A673 (cell line): ENCODE data around the gene INPP5B. TPM values are rescaled to one million over a fixed set of nuclear protein-coding genes. Genes with fewer than 3 reads are reported as not detected.

Experiments used
- BruUV-seq: library from RNA; stranded (reverse); fragments of 400-500 nt; replicated peaks from 2 replicates; lab custom pipeline; 2021; lab: Mats Ljungman, UMichigan
- CTCF ChIA-PET: fragments of 300-600 bp; sonication (Branson Sonifier 250); formaldehyde crosslinking; loops from one replicate; lab custom pipeline; 2022; ENCODE audit warnings: antibody characterized with exemption; lab: Charles Lee
- POLR2A ChIA-PET: fragments of 300-600 bp; sonication (Branson Sonifier 250); formaldehyde crosslinking; loops from one replicate; lab custom pipeline; 2022; ENCODE audit warnings: antibody characterized with exemption; ENCODE audit not compliant: low non-redundant PET; lab: Charles Lee
- DNase-seq: peaks from one replicate; pipeline ENCODE4 v3.0.0-alpha.2; 2015; ENCODE audit warnings: low spot score
- H3K27ac ChIP-seq: fragments of 200-600 bp; sonication (generic); 2 replicates; pipeline ENCODE4 v1.5.1; 2016; ENCODE audit warnings: mixed run types, low read depth, mild to moderate bottlenecking, mixed read lengths, antibody characterized with exemption, low read length; ENCODE audit not compliant: poor library complexity, severe bottlenecking
- H3K27me3 ChIP-seq: fragments of 200-600 bp; sonication (generic); replicated peaks from 2 replicates; pipeline ENCODE4 v1.6.1; 2017; ENCODE audit warnings: mixed run types, low read depth, mild to moderate bottlenecking, mixed read lengths, antibody characterized with exemption, low read length; ENCODE audit not compliant: insufficient read depth, poor library complexity
- H3K36me3 ChIP-seq: fragments of 200-600 bp; sonication (generic); 2 replicates; pipeline ENCODE4 v1.6.1; 2016; ENCODE audit warnings: mixed run types, mild to moderate bottlenecking, mixed read lengths, antibody characterized with exemption, low read length; ENCODE audit not compliant: insufficient read depth, poor library complexity, severe bottlenecking
- H3K4me1 ChIP-seq: fragments of 200-600 bp; sonication (generic); 2 replicates; pipeline ENCODE4 v1.6.1; 2017; ENCODE audit warnings: mixed run types, mild to moderate bottlenecking, mixed read lengths, antibody characterized with exemption, low read length; ENCODE audit not compliant: insufficient read depth, poor library complexity, severe bottlenecking
- H3K4me3 ChIP-seq: fragments of 200-600 bp; sonication (generic); 2 replicates; pipeline ENCODE4 v1.5.1; 2016; ENCODE audit warnings: low read depth, mixed run types, mild to moderate bottlenecking, mixed read lengths, low read length; ENCODE audit not compliant: poor library complexity, severe bottlenecking
- H3K9me3 ChIP-seq: fragments of 200-600 bp; sonication (generic); 2 replicates; pipeline ENCODE4 v1.6.1; 2016; ENCODE audit warnings: mixed run types, low read depth, mild to moderate bottlenecking, mixed read lengths, antibody characterized with exemption, low read length; ENCODE audit not compliant: poor library complexity, severe bottlenecking
- CTCF ChIP-seq: fragments of 300-800, 200-600 bp; sonication (generic); conservative IDR thresholded peaks from 2 replicates; pipeline ENCODE4 v1.5.1; 2017; ENCODE audit warnings: low read depth, mild to moderate bottlenecking, antibody characterized with exemption, low read length, moderate library complexity, mixed read lengths
- EZH2 ChIP-seq: fragments of 200-600 bp; sonication (generic); IDR thresholded peaks from 2 replicates; pipeline ENCODE4 v1.6.1; 2017; ENCODE audit warnings: borderline replicate concordance, low read depth, mild to moderate bottlenecking, mixed read lengths, antibody characterized with exemption, low read length; ENCODE audit not compliant: poor library complexity, severe bottlenecking
- intact Hi-C: fragments of 100-400 bp; cut with micrococcal nuclease; formaldehyde crosslinking; loops from one replicate; pipeline ENCODE4 v1.10.0; 2022; ENCODE audit not compliant: unreplicated experiment
- total RNA-seq: library from RNA; stranded (reverse); gene quantifications from 2 replicates; pipeline ENCODE4 v1.2.3, GENCODE V29; 2021

INPP5B gene
- total RNA-seq, 1 experiment from 2014 or later: 15.6 TPM

- Histone ChIP-seq H3K4me3 (no peak overlapping the region), H3K27ac (no peak overlapping the region), H3K36me3 (peaks cover 6% of the 10 kb centered on the region), H3K4me1 (no peaks in the 10 kb centered on the region), H3K9me3 (no peaks in the 10 kb centered on the region), H3K27me3 (no peaks in the 10 kb centered on the region)
- no peak for TF ChIP-seq EZH2
- no peak for TF ChIP-seq CTCF
- BruUV-seq: no TSS peak
- no peak for DNase-seq
- ChIA-PET CTCF (no interaction called here), POLR2A (interaction anchor here (0.6 kb wide), 1 partner anchor 196 kb away, joined by 3 read pairs; no protein-coding TSS in a partner anchor)
- intact Hi-C loops: no loop called here
These were observed 102.3 kb downstream of the INPP5B start for GRCh38 chr1:37844536-37844935.

DNA sequence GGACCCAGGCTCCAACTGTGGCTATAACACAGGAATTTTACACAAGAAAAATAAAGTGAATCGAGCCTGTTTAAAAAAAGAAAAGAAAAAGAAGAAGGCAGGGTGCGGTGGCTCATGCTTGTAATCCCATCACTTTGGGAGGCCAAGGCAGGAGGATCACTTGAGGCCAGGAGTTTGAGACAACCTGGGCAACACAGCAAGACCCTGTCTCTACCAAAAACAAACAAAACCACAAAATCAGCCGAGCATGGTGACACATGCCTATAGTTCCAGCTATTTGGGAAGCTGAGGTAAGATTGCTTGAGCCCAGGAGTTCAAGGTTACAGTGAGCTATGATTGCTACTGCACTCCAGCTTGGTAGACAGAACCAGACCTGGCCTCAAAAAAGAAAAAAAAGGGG lies 105.2 kb downstream of the INPP5B start:
- ChIA-PET CTCF (no interaction called here), POLR2A (no interaction called here)
- no peak overlapping the region for H3K27ac ChIP-seq
- intact Hi-C loops: no loop called here
- TF ChIP-seq EZH2: no peak
- no peak for TF ChIP-seq CTCF
- no TSS peak for BruUV-seq
- H3K9me3 ChIP-seq: no peaks in the 10 kb centered on the region
- H3K36me3 ChIP-seq: peaks cover 21% of the 10 kb centered on the region
- DNase-seq: no peak
- H3K27me3 ChIP-seq: no peaks in the 10 kb centered on the region
- H3K4me1 ChIP-seq: no peaks in the 10 kb centered on the region
- H3K4me3 ChIP-seq: no peak overlapping the region

DNA sequence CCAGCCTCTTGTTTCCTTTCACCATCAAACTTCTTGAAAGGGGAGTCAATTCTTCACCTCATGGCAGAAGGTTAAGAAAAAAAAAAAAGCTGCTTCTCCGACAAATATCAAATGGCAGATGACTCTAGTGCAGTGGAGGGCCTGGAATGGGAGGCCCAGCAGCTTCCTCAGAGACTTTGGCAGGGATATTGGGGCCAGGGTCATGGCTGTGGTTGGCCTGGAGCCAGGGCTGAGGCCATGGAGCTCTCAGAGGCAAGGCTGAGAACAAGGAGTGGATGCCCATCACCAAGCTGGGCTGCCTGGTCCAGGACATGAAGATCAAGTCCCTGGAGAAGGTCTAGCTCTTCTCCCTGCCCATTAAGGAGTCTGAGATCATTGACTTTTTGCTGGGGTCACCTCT lies 106.1 kb downstream of the INPP5B start:
- ChIA-PET CTCF (no interaction called here), POLR2A (interaction anchor here (0.5 kb wide), 1 partner anchor 17 kb away, joined by 3 read pairs; no protein-coding TSS in a partner anchor)
- Histone ChIP-seq H3K27me3 (no peaks in the 10 kb centered on the region), H3K9me3 (no peaks in the 10 kb centered on the region), H3K27ac (no peak overlapping the region), H3K36me3 (peaks cover 26% of the 10 kb centered on the region), H3K4me1 (no peaks in the 10 kb centered on the region), H3K4me3 (no peak overlapping the region)
- no peak for DNase-seq
- intact Hi-C loops: no loop called here
- TF ChIP-seq EZH2: no peak
- TF ChIP-seq CTCF: no peak
- no TSS peak for BruUV-seq
